ENCODE measurements around the gene SRGAP1.

SRGAP1 gene

GRCh38 chr12:63911341-63911740 lies 66.8 kb downstream of the SRGAP1 start:
- DNase-seq, result no peak

GRCh38 chr12:63912651-63913050 lies 68.2 kb downstream of the SRGAP1 start:
- no peak for DNase-seq

- no peak for DNase-seq
Observed at GRCh38 chr12:63913929-63914328, 69.4 kb downstream of the SRGAP1 start.

GRCh38 chr12:63915105-63915800 lies 70.8 kb downstream of the SRGAP1 start:
- DNase-seq, result no peak

- DNase-seq, result no peak
Observed at GRCh38 chr12:63916561-63917476, 72.3 kb downstream of the SRGAP1 start.

- no peak for DNase-seq
Observed at GRCh38 chr12:63917477-63917862, 73.0 kb downstream of the SRGAP1 start.

GRCh38 chr12:63917864-63918799 lies 73.6 kb downstream of the SRGAP1 start:
- no peak for DNase-seq

GRCh38 chr12:63918800-63919300 lies 74.3 kb downstream of the SRGAP1 start:
- DNase-seq, result no peak

GRCh38 chr12:63919756-63920155 lies 75.3 kb downstream of the SRGAP1 start:
- DNase-seq, result no peak

- no peak for DNase-seq
Observed at GRCh38 chr12:63921157-63921556, 76.7 kb downstream of the SRGAP1 start.

- no peak for DNase-seq
Observed at GRCh38 chr12:63922474-63922873, 78.0 kb downstream of the SRGAP1 start.

- DNase-seq, result no peak
Observed at GRCh38 chr12:63924781-63925180, 80.3 kb downstream of the SRGAP1 start.

- DNase-seq, result no peak
Observed at GRCh38 chr12:63927511-63927910, 83.0 kb downstream of the SRGAP1 start.

- no peak for DNase-seq
Observed at GRCh38 chr12:63928305-63928704, 83.8 kb downstream of the SRGAP1 start.

GRCh38 chr12:63929426-63929825 lies 84.9 kb downstream of the SRGAP1 start:
- DNase-seq, result no peak

GRCh38 chr12:63930971-63931370 lies 86.5 kb downstream of the SRGAP1 start:
- DNase-seq, result no peak

GRCh38 chr12:63931703-63932102 lies 87.2 kb downstream of the SRGAP1 start:
- no peak for DNase-seq

GRCh38 chr12:63934936-63935335 lies 90.4 kb downstream of the SRGAP1 start:
- no peak for DNase-seq

GRCh38 chr12:63935361-63935760 lies 90.9 kb downstream of the SRGAP1 start:
- DNase-seq, result no peak

- no peak for DNase-seq
Observed at GRCh38 chr12:63937378-63938316, 93.1 kb downstream of the SRGAP1 start.

GRCh38 chr12:63940310-63941005 lies 96.0 kb downstream of the SRGAP1 start:
- DNase-seq, result no peak
